Nephron (organoid): Measurements from ENCODE around the gene HACE1.
"Not testable (repeated sequence)": the region's sequence is repeated elsewhere in the genome, so short reads cannot be mapped to it uniquely, and the experiment has no call there.

Experiments
- H3K27ac Mint-ChIP-seq, 3 experiments: 2 replicates each; pipeline ENCODE4 v1.8.0; 2020; ENCODE audit warnings: mixed read lengths in 3 of 3, mild to moderate bottlenecking in 2 of 3, moderate library complexity in 1 of 3
- H3K27me3 Mint-ChIP-seq: 2 replicates; pipeline ENCODE4 v1.8.0; 2021; ENCODE audit warnings: low read depth, mild to moderate bottlenecking, moderate library complexity, mixed read lengths
- H3K36me3 Mint-ChIP-seq: 2 replicates; pipeline ENCODE4 v1.8.0; 2020; ENCODE audit warnings: low read depth, mixed read lengths
- H3K4me1 Mint-ChIP-seq: 2 replicates; pipeline ENCODE4 v1.8.0; 2020; ENCODE audit warnings: mixed read lengths
- H3K4me3 Mint-ChIP-seq, 3 experiments: 2 replicates each; pipeline ENCODE4 v1.8.0; 2020; ENCODE audit warnings: mild to moderate bottlenecking in 3 of 3, mixed read lengths in 3 of 3, moderate library complexity in 2 of 3
- H3K9me3 Mint-ChIP-seq: 2 replicates; pipeline ENCODE4 v1.8.0; 2020; ENCODE audit warnings: mixed read lengths
- CTCF ChIP-seq, 3 experiments: fragments of 200-600 bp; sonication (generic); IDR thresholded peaks; one replicate each; pipeline ENCODE4 v1.5.0; 2021; ENCODE audit warnings: antibody characterized with exemption in 3 of 3; ENCODE audit not compliant: unreplicated experiment in 3 of 3

The HACE1 gene

GRCh38 chr6:104813552-104813951 is 46.2 kb downstream of the HACE1 start:
- TF ChIP-seq CTCF (IDR thresholded peaks at IDR 0.05; ENCODE audit: unreplicated experiment in 3 of 3), result no peak
- no peak overlapping the region for H3K4me3 Mint-ChIP-seq
- H3K27ac Mint-ChIP-seq, result no peak overlapping the region
- H3K4me1 Mint-ChIP-seq, result no peaks in the 10 kb centered on the region
- no peaks in the 10 kb centered on the region for H3K27me3 Mint-ChIP-seq
- H3K36me3 Mint-ChIP-seq, result peaks cover 49% of the 10 kb centered on the region
- no peaks in the 10 kb centered on the region for H3K9me3 Mint-ChIP-seq

GRCh38 chr6:104809116-104809515 is 50.6 kb downstream of the HACE1 start:
- Mint-ChIP-seq H3K27me3 (no peaks in the 10 kb centered on the region), H3K36me3 (peaks cover 44% of the 10 kb centered on the region), H3K9me3 (peaks cover 10% of the 10 kb centered on the region), H3K4me1 (no peaks in the 10 kb centered on the region), H3K4me3 (no peak overlapping the region), H3K27ac (no peak overlapping the region)
- no peak for TF ChIP-seq CTCF (IDR thresholded peaks at IDR 0.05; ENCODE audit: unreplicated experiment in 3 of 3)

GRCh38 chr6:104805335-104805734 is 54.4 kb downstream of the HACE1 start:
- H3K4me3 Mint-ChIP-seq, H3K27ac Mint-ChIP-seq, H3K4me1 Mint-ChIP-seq, H3K27me3 Mint-ChIP-seq: not testable (repeated sequence)
- Mint-ChIP-seq H3K36me3 (peaks cover 64% of the 10 kb centered on the region), H3K9me3 (peaks cover 38% of the 10 kb centered on the region)

- H3K27me3 Mint-ChIP-seq, result no peaks in the 10 kb centered on the region
- H3K4me3 Mint-ChIP-seq, result no peak overlapping the region
- no peaks in the 10 kb centered on the region for H3K4me1 Mint-ChIP-seq
- no peak for TF ChIP-seq CTCF (IDR thresholded peaks at IDR 0.05; ENCODE audit: unreplicated experiment in 3 of 3)
- H3K9me3 Mint-ChIP-seq, result peaks cover 28% of the 10 kb centered on the region
- no peak overlapping the region for H3K27ac Mint-ChIP-seq
- H3K36me3 Mint-ChIP-seq, result peaks cover 55% of the 10 kb centered on the region
These were observed 60.5 kb downstream of the HACE1 start for GRCh38 chr6:104799134-104799657.

GRCh38 chr6:104796031-104796785 is 63.5 kb downstream of the HACE1 start:
- Mint-ChIP-seq H3K36me3 (peaks cover 39% of the 10 kb centered on the region), H3K4me3 (no peak overlapping the region), H3K9me3 (peaks cover 9% of the 10 kb centered on the region), H3K27me3 (no peaks in the 10 kb centered on the region), H3K4me1 (no peaks in the 10 kb centered on the region), H3K27ac (no peak overlapping the region)
- TF ChIP-seq CTCF (IDR thresholded peaks at IDR 0.05; ENCODE audit: unreplicated experiment in 3 of 3), result no peak

GRCh38 chr6:104795363-104795762 is 64.4 kb downstream of the HACE1 start:
- Mint-ChIP-seq H3K4me1 (no peaks in the 10 kb centered on the region), H3K4me3 (no peak overlapping the region), H3K36me3 (peaks cover 32% of the 10 kb centered on the region), H3K9me3 (peaks cover under 1% of the 10 kb centered on the region), H3K27ac (no peak overlapping the region), H3K27me3 (no peaks in the 10 kb centered on the region)
- no peak for TF ChIP-seq CTCF (IDR thresholded peaks at IDR 0.05; ENCODE audit: unreplicated experiment in 3 of 3)
